ENCODE measurements around the gene RBBP9. TPM values are rescaled to one million over a fixed set of nuclear protein-coding genes. Genes with fewer than 3 reads are reported as not detected.

Gene RBBP9
- total RNA-seq, 4 donors from 2014 or later: 11.3 to 16.3 (median 12.6) TPM

- TF ChIP-seq CTCF (IDR thresholded peaks at IDR 0.05; ENCODE audit: low read depth): no peak
These were observed 36.5 kb upstream of the RBBP9 start for GRCh38 chr20:18533491-18533890.

DNA sequence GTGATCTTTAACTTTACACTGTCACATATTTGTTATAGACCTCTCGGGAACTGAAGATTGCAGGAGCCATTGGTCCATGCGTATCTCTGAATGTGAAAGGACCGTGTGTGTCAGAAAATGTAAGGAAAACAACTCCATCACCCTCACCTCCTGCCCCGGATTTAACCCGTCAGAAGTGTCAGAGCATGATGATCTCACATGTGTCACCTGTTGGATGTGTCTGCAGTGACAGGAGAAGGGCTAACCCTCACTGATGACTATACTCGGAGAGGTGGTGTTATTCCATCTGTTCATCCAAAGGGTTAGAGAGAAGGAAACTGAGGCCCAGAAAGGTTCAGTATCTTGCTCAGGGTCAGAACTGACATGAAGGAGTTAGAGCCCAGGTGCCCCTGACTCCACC, 35.6 kb upstream of the RBBP9 start:
- TF ChIP-seq CTCF (IDR thresholded peaks at IDR 0.05; ENCODE audit: low read depth): no peak

GRCh38 chr20:18529041-18529440, 32.0 kb upstream of the RBBP9 start:
- TF ChIP-seq CTCF (IDR thresholded peaks at IDR 0.05; ENCODE audit: low read depth): no peak

DNA sequence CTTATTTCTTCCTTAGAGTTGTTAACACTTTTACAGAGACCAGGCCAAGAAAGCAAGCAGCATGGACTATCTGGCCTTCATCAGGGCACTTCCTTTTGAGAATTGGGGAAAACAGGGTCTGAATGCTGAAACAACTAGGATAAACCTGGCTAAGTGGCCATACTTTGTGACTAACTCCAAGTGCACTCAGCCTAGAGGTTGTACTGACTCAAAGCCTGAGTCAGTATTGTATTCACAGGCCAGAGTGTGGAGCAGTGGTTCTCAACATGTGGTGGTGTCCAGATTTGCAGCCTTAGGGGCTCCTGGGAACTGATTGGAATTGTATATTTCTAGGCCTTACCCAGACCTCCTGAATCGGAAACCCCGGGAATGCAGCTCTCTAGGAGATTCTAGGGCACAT, 30.8 kb upstream of the RBBP9 start:
- TF ChIP-seq CTCF (IDR thresholded peaks at IDR 0.05; ENCODE audit: low read depth): no peak

- no peak for TF ChIP-seq CTCF (IDR thresholded peaks at IDR 0.05; ENCODE audit: low read depth)
These were observed 30.3 kb upstream of the RBBP9 start for GRCh38 chr20:18527339-18527738.

DNA sequence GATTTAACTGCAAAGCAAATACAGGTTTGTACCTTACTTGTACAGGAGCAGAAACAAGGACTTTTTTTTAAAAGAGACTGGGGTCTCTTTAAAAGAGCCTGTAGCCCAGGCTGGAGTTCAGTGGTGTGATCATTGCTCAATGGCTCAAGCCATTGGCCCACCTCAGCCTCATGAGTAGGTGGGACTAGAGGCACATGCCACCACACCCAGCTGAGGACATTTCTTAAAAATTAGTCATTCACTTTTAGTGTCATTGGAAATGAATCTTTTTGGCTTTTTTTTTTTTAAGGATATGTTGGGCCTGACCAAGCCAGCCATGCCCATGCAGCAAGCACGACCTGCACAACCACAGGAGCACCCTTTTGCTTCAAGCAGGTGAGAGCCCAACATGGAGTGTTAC, 27.6 kb upstream of the RBBP9 start:
- TF ChIP-seq CTCF (IDR thresholded peaks at IDR 0.05; ENCODE audit: low read depth): no peak

DNA sequence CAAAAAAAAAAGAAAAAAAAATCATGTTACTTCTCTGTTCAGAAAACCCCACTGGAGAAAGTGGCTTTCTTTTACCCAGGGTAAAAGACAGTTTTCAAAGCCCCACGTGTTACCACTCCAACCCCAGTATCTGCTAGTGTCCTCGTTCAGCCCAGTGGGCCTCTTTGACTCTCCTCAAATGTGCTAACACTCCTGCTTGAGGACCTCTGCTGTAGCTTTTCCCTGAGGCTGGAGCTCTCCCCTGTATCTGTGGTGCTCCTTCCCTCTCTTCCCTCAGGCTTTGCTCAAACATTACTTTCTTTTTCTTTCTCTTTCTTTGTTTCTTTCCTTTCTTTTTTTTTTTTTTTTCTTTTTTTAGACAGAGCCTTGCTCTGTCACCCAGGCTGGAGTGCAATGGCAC, 26.0 kb upstream of the RBBP9 start:
- TF ChIP-seq CTCF (IDR thresholded peaks at IDR 0.05; ENCODE audit: low read depth): no peak
